Inflammatory macrophage treated with lipopolysaccharide for 4 hours (primary cell): ENCODE results near the gene TNFSF11.
A peak's percentile ranks its signal among the peaks of the same experiment; 100 is the strongest.
"Not testable (repeated sequence)": the region's sequence is repeated elsewhere in the genome, so short reads cannot be mapped to it uniquely, and the experiment has no call there.

ENCODE experiments used
- DNase-seq: peaks from one replicate; pipeline ENCODE4 v3.0.0-alpha.2; 2020

The TNFSF11 gene, protein sequence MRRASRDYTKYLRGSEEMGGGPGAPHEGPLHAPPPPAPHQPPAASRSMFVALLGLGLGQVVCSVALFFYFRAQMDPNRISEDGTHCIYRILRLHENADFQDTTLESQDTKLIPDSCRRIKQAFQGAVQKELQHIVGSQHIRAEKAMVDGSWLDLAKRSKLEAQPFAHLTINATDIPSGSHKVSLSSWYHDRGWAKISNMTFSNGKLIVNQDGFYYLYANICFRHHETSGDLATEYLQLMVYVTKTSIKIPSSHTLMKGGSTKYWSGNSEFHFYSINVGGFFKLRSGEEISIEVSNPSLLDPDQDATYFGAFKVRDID

DNA sequence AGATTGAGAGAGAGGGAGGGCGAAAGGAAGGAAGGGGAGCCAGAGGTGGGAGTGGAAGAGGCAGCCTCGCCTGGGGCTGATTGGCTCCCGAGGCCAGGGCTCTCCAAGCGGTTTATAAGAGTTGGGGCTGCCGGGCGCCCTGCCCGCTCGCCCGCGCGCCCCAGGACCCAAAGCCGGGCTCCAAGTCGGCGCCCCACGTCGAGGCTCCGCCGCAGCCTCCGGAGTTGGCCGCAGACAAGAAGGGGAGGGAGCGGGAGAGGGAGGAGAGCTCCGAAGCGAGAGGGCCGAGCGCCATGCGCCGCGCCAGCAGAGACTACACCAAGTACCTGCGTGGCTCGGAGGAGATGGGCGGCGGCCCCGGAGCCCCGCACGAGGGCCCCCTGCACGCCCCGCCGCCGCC is at the start of gene TNFSF11:
TSS of gene TNFSF11 (plus strand) at position 142 of the 400 bp plus-strand sequence. CDS start at position 294, 152 bp downstream.
- DNase-seq, result no peak

DNA sequence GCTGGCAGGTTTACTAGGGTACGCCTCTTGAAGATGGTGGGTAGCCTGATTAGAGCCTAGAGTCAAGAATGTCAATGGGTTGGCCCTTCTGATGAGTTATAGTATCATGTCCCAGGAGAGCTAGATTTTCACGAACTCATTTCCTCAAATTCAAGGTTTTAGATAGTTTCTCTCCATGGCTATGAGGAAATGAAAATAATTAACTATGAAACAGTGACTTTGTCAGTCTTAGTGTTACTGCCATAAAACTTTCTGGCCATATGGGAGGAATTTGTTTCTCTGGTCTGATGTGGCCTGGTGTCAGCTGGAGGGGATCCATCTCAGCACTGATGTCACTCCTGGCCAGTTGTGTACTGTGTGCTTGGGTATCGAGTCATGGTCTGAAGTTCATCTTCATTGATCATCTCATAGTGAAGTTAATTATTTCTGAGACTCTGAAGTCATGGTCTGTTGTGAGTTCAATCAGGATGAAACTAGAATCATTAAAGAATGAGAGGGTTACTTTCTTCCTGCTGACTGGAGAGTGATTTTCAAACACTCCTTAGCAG is 49.4 kb upstream of the TNFSF11 start:
- peak; percentile 9 for DNase-seq

DNA sequence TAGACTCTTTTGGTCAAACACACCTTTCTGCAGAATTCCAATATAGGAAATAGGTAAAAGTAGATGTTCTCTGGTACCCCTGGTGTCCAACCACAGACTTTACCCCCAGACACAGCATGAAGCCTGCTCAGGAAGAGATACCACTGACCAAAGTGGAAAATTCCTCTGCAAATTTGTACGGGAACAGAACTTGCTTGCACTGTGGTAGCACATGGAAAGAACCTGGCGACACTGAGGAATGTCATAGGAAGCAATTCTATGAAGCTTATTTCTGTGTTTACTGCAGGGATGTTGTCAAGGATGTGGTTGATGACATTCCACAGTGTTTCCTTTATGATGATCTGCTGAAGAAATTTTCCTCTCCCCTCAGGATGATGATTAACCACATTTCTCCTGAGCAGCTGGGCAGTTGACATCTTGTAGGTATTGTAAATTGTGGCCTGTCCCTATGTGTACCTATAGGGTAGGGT is 48.9 kb upstream of the TNFSF11 start:
- no peak for DNase-seq

DNA sequence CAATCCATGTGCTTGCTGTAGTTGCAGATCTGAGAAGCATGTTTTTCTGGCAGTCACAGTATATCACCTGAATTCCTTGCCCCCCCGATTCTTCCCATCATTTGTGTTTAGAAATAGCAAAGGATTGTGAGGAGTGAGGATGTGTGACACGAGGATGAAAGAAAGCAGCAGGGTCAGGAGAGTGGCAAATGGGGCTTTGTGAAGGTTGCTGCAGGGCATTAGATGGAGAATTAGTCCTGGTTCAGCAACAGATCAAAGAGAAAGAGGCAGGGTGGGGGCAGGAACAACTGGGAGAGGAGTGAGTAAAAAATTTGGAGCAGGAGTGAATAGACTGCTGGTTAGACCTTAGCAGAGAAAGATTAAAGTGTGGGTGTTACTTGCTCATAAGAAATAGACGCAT is 47.7 kb upstream of the TNFSF11 start:
- DNase-seq, result no peak

DNA sequence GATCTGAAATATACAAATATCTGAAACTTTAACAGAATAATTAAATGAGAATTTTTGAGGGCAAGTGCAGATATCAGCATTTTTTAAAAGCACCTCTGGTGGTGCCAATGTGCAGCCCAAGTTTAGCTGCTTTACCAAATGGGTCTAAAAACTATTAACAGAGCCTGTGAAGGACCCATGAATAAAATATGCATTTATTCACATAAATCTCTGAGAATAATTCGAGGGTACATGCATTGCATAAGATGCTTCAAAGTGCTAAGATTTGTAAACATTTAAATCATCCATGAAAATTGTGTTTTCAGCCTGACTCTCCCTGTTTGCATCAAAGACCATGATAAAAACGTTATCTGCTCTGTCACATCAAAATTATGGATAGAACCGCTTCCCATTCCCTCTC is 47.1 kb upstream of the TNFSF11 start:
- no peak for DNase-seq

DNA sequence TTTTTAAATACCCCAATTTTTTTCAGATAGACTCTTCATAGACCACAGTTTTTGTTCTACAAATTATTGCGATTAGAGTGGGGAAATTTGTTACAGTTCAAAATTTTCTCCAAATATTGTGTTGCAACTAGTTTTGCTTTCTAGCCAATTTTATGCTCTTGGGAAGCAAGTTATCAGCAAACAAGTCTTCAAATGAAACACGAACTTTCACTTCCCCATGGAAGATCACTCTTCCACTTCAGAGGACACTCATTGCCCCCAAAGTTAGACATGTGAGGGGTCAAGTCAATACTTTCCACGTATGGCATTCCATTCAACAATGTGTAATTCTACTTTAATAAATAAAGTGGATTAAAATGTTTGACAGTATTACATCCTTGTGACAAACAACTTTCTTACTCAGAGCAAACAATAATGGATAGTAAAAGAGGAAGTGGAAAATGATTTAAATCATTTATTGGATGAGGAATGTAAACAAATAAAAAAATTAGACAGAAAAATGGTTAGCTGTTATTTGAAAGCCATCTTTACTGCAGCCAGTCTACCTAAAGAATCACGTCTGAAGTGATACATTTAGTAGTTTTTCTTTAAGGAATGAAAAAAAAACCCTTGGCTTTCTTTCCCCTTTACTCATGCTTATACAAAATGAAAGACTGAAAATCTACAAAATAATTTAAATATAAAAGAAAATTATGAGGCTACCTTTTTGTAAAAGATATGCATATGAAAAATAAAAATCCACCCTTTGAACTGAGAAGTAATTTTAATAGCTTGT is 41.2 kb upstream of the TNFSF11 start:
- peak; percentile 52 for DNase-seq

DNA sequence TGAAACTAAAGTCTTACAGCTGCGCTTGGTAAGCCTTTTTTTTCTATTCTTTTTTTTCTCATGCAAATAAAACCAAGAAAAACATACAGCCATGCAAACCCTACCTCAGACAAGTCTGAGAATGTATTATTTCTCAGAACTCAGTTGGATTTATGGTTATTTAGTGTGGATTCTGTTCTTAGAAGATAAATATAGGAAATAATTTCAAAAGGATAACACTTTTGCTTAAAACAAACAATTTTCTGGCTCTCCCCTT is 40.7 kb upstream of the TNFSF11 start:
- DNase-seq, result no peak

DNA sequence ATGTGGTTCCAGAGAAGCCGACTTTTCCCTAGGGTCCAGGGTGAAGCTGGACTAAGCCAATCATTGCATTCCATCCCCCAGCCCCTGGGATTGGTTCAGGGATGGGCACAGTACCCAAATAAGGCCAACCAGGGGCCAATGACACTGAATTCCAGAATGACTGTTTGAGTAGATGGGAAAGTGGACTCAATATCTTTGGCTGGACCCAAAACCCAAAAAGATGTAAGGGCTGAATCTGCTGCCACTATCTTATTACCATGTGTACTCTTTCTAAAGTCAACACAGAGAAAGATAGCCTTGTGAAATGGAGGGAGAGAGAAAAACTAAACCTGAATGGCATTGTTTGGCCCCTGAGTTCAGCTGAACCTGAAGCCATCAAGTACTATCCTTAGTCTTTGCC is 39.2 kb upstream of the TNFSF11 start:
- DNase-seq, result no peak

DNA sequence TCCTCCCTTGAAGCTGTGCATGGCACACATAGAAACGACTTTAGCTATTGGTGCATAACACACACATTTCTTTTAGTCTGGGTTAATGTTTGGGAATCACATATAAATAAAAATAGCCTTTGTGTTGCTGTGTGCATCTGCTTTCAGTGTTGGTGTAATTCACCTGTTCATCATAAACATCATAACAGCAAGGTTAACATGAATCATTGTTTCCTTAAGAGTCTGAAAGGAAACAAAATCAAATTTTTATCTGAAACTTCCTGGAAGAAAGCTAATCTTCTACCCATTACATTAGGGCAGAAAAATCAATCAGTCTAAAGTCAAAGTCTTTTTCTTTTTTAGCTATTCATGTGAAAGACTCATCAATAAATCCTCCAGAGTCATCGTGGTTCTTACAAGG is 35.0 kb upstream of the TNFSF11 start:
- DNase-seq, result no peak

DNA sequence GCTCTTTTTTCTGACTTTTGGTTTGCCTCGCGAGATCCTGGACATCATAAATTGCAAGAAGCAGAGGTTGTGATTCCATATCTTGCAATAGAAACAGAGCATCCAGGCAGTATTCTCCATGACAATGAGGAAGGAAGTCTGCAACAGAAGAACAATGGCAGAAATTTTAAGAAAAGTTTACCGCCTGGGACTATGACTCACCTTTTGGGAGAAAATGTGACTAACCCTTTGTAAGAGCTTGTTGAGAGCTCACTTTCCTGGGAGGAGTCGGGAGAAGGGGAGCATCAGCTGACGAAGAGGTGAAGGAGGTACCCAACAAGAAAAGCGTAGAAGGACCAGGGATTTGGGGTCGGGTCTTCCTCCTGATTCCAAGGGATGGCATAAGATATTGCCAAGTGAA is 34.3 kb upstream of the TNFSF11 start:
- DNase-seq, result no peak

DNA sequence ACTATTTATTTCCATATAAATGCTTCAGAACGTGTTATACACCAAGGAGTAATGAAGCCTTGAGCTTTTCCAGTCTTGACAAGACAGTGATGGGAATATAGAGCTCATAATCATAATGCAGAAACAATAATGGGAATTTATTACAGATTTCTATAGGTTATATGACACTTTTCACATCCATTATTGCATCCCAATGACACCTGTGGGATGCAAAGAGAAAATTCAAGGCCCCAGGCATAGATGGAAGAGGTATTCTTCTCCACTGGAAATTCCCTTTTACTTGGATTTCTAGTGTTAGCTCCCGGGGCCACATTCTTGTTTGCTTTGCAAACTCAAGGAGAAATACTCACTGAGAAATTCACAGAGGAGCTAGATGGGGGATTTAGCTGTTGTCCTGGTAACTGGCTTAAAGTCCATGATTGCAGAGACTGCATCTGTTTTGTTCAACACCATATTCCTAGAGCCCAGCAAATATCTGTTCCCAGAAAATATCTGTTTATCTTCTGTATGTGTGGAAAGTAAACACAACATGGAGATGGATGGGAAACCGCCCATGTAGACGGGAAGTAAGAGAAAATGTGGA is 30.6 kb upstream of the TNFSF11 start:
- DNase-seq, result no peak

DNA sequence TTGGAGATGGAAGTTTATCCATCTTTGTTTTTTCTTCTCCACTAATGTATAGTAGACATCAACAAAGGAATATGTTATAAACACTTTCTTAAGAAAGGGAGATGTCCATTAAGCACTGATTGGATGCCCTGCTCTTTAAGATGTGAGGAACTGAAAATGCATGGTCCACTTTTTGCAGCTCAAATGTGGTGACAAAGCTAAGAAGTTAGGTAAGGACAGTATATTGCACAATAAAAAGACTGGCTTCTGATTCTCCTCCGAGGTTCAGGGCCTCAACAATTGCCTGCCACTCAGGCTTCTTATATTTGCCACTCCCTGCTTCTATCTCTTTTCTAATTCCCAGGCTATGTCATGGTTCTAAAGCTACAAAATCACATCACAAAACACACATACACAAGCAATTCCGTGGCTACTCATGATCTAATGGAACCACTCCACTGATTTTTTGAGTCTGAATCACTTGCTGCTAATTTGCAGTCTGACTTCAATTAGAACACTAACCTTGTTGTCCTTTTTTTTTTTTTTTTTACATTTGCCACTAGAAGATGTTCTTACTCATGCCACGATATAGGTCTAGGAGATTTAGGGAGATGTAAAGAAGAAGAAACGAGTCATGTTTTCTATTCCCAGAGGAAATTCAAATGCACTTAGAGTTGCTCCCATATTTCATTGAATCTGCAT is 29.6 kb upstream of the TNFSF11 start:
- peak; percentile 69 for DNase-seq

DNA sequence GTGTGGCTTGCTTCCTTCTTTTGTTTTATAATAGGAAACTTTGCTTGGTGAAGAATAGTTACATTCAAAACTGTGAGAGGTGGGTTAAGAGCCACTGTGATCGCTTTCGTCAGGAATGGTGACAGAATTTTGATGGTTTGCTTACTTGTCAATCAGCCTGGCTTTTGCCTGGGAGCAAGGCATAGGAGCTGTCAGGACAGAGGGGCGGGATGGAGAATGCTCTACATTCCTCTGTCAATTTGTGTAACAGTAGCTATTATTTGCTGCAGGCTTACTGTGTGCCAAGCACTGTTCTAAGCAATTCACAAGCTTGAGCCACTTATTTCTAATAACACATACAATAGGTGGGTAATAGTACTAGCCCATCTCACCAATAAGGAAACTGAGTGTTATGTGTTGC is 28.1 kb upstream of the TNFSF11 start:
- no peak for DNase-seq

DNA sequence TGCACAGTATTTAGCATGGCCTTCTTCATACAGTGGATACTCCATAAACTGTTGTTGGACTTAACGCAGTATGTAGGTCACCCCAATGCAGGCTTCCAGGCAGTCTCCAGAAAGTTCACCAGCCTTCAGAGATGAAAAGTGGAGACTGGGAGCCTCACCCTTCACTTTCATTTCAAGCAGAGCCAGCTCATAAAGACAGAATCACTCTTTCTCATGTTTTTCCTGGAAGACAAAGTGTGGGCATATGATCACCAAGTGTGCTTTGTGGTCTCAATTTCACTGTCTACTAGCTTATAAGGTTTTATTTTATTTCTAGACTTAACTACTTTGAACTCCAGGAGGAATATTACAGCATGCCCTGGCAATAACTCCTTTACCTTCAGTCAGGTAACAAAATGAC is 26.3 kb upstream of the TNFSF11 start:
- no peak for DNase-seq

DNA sequence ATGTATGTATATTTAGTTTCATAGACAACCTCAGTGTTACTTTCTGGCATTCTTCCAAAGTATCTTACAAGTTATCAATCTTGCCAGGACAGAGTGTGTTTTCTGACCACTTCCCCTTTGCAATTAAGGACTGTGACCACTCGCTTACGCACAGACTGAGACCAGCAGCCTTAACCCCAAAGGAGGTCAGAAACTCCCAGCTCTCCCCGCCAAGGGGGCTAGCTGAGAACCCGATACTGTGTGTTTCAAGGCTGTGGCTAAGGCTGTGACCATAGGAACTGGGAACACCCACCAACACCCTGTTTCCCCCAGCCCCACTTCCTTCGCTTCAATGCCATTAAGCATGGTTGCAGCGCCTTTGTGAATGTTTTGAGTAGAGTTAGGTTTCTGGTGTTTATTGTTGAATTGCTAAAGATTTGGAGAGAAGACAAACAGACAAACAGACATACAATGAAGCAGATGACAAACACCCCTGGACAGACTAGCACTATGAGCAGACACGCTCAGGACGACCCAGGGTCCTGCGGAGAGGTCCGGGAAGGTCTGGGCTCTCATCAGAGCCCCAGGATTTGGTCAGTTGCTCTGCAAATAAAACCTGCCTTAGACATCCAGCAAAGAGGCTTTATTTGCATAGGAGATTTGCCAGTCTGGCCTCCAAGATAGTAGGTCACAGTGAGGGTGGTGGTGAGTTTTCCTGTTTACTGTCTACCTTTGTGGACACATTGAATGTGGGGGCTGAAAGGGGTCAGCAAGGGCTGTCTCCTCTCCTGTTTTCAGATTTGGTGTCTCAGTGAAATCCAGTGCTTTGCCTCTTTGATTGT is 25.0 kb upstream of the TNFSF11 start:
- peak; percentile 32 for DNase-seq

DNA sequence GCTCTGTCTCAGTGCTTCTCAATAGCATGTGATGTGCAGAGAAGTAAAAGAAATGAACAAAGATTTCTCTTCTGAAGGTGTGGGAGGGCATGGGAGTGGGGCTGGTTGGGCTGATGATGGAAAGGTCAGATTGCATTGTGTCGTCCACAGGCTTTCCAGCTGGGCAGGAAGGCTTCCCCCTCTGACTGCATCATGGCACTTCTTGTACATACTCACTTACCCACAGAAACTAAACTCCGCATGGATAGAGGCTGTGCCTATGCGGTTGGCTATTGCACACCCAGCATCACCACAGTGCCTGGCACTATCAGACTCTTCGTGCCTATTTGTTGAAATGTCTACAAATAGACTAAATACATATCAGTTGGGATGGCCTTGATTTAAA is 24.4 kb upstream of the TNFSF11 start:
- peak; percentile 27 for DNase-seq

DNA sequence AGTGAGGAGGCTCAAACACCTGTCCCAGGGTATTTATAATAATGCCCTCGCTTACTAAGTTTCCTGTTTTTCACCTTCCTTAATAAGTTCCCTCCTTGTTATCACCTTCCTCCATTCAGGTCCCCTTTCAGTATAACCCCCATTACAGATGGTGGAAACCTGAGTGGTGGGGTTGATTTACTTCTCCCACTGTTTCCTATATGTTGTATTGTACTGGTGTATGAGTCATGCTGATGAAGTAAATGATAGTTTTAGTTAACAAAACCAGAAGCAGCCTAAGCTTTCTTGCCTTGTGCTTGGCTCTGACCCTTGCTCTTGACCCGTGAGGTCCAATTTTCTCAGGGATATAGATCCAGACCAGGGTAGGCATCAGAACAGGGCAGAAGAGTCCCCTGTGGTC is 22.3 kb upstream of the TNFSF11 start:
- no peak for DNase-seq

DNA sequence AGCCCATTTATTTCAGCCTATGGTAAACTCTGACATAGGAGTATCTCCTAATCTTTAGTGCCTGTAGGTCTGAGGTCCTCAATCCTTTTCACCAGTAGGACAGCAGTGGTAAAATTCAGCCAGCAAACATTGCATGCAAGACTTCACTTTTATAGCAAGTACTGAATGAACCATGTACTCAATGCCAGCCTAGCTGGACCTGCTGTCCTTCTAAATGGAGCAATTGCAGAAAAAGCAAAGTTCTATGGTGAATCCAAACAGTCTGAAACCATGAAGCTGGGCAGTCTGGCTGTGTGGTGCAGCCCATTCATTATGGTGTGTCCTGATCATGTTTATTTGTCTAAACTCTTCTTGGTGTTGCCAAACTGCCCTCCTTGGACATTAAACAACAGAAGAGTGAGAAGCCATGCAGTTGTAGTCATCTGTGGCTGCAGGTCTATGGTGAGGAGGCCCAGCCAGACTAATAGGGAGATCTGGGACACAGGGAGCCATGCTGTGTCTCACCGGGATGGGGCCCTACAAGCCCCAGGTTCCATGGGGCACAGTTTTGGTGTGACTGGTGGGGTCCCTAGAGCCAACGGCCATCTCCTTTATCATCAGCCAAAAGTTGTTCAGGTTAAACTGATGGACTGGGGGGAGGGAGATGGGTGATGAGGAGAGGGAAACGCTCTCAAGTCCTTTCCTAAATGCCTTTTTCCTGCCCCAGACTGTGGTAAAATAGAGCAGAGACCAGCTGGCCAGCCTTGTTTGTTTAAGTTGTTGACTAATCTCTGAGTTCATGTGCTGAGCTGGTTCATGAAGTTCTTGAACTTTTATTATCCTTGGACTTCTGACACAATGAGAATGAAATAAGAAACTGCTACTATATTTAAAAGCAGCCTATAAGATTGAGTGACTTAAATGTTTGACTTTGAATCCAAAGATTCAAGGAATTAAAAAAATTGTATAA is 20.6 kb upstream of the TNFSF11 start:
- DNase-seq, result no peak

DNA sequence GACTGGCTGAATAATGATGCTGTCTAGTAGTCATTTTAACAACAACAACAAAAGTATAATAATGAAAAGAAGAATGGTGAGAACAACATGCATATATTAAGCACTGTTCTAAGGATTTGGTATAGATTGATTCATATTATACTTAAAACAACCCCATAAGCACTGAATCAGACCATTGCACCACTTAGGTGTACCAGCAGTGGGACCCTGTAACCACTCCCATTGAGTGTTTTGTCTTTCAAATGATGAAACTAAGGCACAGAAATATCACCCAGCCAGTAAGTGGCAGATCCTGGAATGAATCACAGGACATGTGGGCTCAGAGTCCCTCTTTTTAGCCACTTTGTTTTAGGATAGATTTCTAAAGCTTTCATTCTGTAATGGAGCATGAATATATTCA is 14.9 kb upstream of the TNFSF11 start:
- no peak for DNase-seq

DNA sequence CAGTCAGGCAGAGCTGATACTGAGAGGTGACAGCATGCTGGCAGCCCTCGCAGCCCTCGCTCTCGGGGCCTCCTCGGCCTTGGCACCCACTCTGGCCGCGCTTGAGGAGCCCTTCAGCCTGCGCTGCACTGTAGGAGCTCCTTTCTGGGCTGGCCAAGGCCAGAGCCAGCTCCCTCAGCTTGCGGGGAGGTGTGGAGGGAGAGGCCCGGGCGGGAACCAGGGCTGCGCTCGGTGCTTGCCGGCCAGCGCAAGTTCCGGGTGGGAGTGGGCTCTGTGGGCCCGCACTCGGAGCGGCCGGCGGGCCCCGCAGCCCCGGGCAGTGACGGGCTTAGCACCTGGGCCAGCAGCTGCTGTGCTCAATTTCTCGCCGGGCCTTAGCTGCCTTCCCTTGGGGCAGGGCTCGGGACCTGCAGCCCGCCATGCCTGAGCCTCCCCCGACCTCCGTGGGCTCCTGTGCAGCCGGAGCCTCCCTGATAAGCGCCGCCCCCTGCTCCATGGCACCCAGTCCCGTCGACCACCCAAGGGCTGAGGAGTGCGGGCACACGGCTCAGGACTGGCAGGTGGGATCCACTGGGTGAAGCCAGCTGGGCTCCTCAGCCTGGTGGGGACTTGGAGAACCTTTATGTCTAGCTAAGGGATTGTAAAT is 14.3 kb upstream of the TNFSF11 start:
- DNase-seq, result not testable (repeated sequence)

DNA sequence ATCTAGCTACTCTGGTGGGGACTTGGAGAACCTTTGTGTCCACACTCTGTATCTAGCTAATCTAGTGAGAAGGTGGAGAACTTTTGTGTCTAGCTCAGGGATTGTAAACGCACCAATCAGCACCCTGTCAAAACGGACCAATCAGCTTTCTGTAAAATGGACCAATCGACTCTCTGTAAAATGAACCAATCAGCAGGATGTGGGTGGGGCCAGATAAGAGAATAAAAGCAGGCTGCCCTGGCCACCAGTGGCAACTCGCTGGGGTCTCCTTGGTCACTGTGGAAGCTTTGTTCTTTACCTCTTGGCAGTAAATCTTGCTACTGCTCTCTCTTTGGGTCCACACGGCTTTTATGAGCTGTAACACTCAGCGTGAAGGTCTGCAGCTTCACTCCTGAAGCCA is 13.6 kb upstream of the TNFSF11 start:
- not testable (repeated sequence) for DNase-seq
